Sigmoid colon (tissue), 7 donors: ENCODE measurements around the gene HDAC7. TPM values are rescaled to one million over a fixed set of nuclear protein-coding genes. Genes with fewer than 3 reads are reported as not detected.

Source experiments
- DNase-seq: peaks from one replicate; pipeline ENCODE4 v3.0.0-alpha.2; 2019
- H3K27ac ChIP-seq, 4 donors: fragments of 200-600 bp; sonication (generic); one replicate each; pipeline ENCODE4 v1.5.1; 2016 to 2019; ENCODE audit warnings: mild to moderate bottlenecking in 1 of 4
- H3K27me3 ChIP-seq, 3 donors: fragments of 200-600 bp; sonication (generic); one replicate each; pipeline ENCODE4 v1.5.1; 2019; ENCODE audit warnings: mild to moderate bottlenecking in 1 of 3
- H3K36me3 ChIP-seq, 4 donors: fragments of 200-600 bp; sonication (generic); one replicate each; pipeline ENCODE4 v1.5.1; 2016 to 2019
- H3K4me1 ChIP-seq, 4 donors: fragments of 200-600 bp; sonication (generic); one replicate each; pipeline ENCODE4 v1.5.1; 2017 to 2019
- H3K4me3 ChIP-seq, 4 donors: fragments of 200-600 bp; sonication (generic); one replicate each; pipeline ENCODE4 v1.5.1; 2017 to 2019; ENCODE audit warnings: mild to moderate bottlenecking in 2 of 4, moderate library complexity in 1 of 4
- H3K9me3 ChIP-seq, 4 donors: fragments of 200-600 bp in 3 of 4; sonication (generic) in 3 of 4; one replicate each; pipeline versions ENCODE4 v1.5.1 to v1.6.1; 2013 to 2019
- CTCF ChIP-seq, 4 experiments: fragments of 450-650 bp in 3 of 4; fragments of 200-600 bp in 1 of 4; IDR thresholded peaks; one replicate each; pipeline ENCODE4 v1.5.1; 2016 to 2019; ENCODE audit warnings: antibody characterized with exemption in 4 of 4, mild to moderate bottlenecking in 3 of 4, moderate library complexity in 2 of 4
- EP300 ChIP-seq, 4 donors: sonication (generic); formaldehyde crosslinking; IDR thresholded peaks; one replicate each; pipeline ENCODE4 v1.6.1; 2017; ENCODE audit warnings: antibody characterized with exemption in 4 of 4
- POLR2A ChIP-seq, 2 donors: fragments of 450-650 bp; IDR thresholded peaks; one replicate each; pipeline ENCODE4 v1.6.1; 2016; ENCODE audit warnings: antibody characterized with exemption in 2 of 2, mild to moderate bottlenecking in 2 of 2, moderate library complexity in 2 of 2
- POLR2AphosphoS5 ChIP-seq, 4 donors: sonication (generic); formaldehyde crosslinking; IDR thresholded peaks; one replicate each; pipeline ENCODE4 v1.6.1; 2017; ENCODE audit warnings: antibody characterized with exemption in 4 of 4
- WGBS, 2 donors: extraction: QIAGEN DNeasy Blood & Tissue Kit; methylation state at CpG; one replicate each; pipeline ENCODE4 v1.1.7; 2013; 5-methylcytosine and 5-hydroxymethylcytosine counted together
- intact Hi-C: fragments of 100-400 bp; cut with DNase I; formaldehyde crosslinking; loops from one replicate; pipeline ENCODE4 v1.15.1; 2023
- polyA plus RNA-seq, 3 donors: library from polyadenylated mRNA; stranded (reverse); fragments of 200-250 nt; gene quantifications; one replicate each; pipeline ENCODE4 v1.2.3, GENCODE V29; 2013
- total RNA-seq, 4 donors: library from RNA; depleted of rRNA; stranded (reverse); fragments of >200 nt; gene quantifications; one replicate each; pipeline ENCODE4 v1.1.0, GENCODE V29; 2016
- donor health status: healthy with polysubstance abuse.
- donor health status: Bipolar disorder and iron deficiency.
- donor health status: healthy.

HDAC7 gene
- total and polyA plus RNA-seq, 7 donors, result 6.5 to 79.2 (median 45.3) TPM

DNA sequence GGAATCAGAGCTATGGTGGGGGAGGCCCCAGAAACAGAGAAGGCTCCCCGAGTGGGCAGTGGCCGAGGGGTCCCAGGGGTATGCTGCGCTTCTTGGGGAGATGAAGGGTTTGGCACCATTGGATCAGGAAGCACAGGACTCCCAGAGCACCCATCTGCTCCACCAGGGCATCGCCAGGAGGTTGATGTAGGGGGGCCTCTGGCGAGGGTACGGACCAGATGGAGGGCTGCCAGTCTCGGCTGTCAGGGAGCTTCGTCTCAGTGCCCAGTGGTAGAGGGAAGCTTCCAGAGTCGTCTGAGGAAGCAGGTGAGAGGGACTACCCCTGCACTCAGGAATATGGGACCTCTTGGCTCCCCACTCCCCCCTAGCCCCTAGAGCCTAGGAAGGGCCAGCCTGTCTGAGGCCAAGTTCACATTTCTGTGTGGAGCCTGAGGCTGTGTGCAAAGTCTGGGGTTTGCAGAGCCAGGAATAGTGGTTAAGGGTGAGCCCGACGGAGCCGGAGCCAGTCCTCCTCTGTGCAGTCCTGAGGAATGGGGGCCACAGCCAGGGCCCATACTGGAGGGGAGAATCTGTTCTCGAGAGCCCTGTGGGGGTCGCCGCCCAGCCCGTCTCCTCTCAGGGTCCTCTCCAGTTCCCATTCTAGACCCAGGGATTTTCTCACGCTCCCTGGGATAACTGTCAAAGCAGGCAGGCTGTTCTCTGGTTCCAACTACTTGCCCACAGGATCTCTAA is 36.5 kb downstream of the HDAC7 start:
- H3K4me1 ChIP-seq, result peaks cover 0 to 22% (median 11%) of the 10 kb centered on the region in 4 donors
- H3K9me3 ChIP-seq, result no peaks in the 10 kb centered on the region
- intact Hi-C loops, result loop anchor here (5.0 kb wide), 1 partner anchor 131 kb away; no protein-coding TSS in a partner anchor
- H3K4me3 ChIP-seq, result no peak overlapping the region
- peak; percentile 69 for DNase-seq
- TF ChIP-seq CTCF (IDR thresholded peaks at IDR 0.05), result no peak
- no peak for TF ChIP-seq POLR2AphosphoS5 (IDR thresholded peaks at IDR 0.05)
- TF ChIP-seq EP300 (IDR thresholded peaks at IDR 0.05), result no peak
- no peak for TF ChIP-seq POLR2A (IDR thresholded peaks at IDR 0.05)
- peaks cover 42 to 72% (median 51%) of the 10 kb centered on the region in 4 donors for H3K36me3 ChIP-seq
- peak overlapping the region; percentile 2 to 63 (median 38) for H3K27ac ChIP-seq
- H3K27me3 ChIP-seq, result no peaks in the 10 kb centered on the region
- WGBS, 2 donors, result 87 to 90% methylated on average over 17 of the region's 17 CpGs

- Histone ChIP-seq H3K27ac (peak overlapping the region; percentile 14 to 63 (median 38)), H3K4me1 (peaks cover 0 to 31% (median 19%) of the 10 kb centered on the region in 4 donors), H3K4me3 (no peak overlapping the region), H3K36me3 (peaks cover 34 to 64% (median 43%) of the 10 kb centered on the region in 4 donors), H3K27me3 (no peaks in the 10 kb centered on the region), H3K9me3 (no peaks in the 10 kb centered on the region)
- DNase-seq, result peak; percentile 68
- WGBS, 2 donors, result 77 to 81% methylated on average over 8 of the region's 8 CpGs
- TF ChIP-seq EP300 (IDR thresholded peaks at IDR 0.05), result no peak
- TF ChIP-seq POLR2A (IDR thresholded peaks at IDR 0.05), result no peak
- no peak for TF ChIP-seq CTCF (IDR thresholded peaks at IDR 0.05)
- no peak for TF ChIP-seq POLR2AphosphoS5 (IDR thresholded peaks at IDR 0.05)
- intact Hi-C loops, result loop anchor here (5.0 kb wide), 1 partner anchor 130 kb away; no protein-coding TSS in a partner anchor
Observed at GRCh38 chr12:47782372-47782770, 37.3 kb downstream of the HDAC7 start.

- Histone ChIP-seq H3K27me3 (no peaks in the 10 kb centered on the region), H3K9me3 (no peaks in the 10 kb centered on the region), H3K4me3 (no peak overlapping the region), H3K36me3 (peaks cover 27 to 57% (median 36%) of the 10 kb centered on the region in 4 donors), H3K27ac (peak overlapping the region; percentile 14 to 63 (median 40)), H3K4me1 (peaks cover 0 to 37% (median 25%) of the 10 kb centered on the region in 4 donors)
- TF ChIP-seq EP300 (IDR thresholded peaks at IDR 0.05) (no peak), POLR2A (IDR thresholded peaks at IDR 0.05) (no peak), CTCF (IDR thresholded peaks at IDR 0.05) (no peak), POLR2AphosphoS5 (IDR thresholded peaks at IDR 0.05) (no peak)
- DNase-seq, result no peak
- 76 to 83% methylated on average over 13 of the region's 13 CpGs for WGBS, 2 donors
- intact Hi-C loops, result loop anchor here (5.0 kb wide), 1 partner anchor 129 kb away; no protein-coding TSS in a partner anchor
Observed at GRCh38 chr12:47781479-47782371, 38.0 kb downstream of the HDAC7 start.

DNA sequence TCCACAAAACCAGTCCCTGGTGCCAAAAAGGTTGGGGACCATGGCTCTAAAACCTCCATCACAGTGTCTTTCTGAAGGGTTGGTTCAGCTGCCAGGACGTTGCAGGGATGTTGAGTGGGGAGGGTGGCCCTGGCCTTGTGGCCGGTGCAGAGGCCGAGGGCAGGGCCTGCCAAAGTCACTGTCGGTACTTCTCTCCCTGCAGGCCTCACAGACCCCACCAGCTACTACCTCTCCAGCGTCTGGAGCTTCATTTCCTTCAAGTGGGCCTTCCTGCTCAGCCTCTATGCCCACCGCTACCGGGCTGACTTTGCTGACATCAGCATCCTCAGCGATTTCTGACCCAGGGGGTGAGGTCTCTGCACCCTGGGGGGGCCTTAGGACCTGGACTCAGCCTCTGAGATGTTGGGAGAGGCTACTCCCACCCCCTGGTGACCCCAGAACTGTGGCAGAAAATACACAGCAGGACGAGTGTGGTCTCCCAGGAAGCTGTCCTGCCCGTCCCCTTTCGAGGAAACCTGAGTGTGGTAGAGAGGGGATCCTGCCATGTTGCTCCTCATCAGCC is 39.7 kb downstream of the HDAC7 start:
- 80 to 83% methylated on average over 11 of the region's 11 CpGs for WGBS, 2 donors
- Histone ChIP-seq H3K27ac (peak overlapping the region in 3 of 4 donors; percentile 15 to 57 (median 42)), H3K4me3 (no peak overlapping the region), H3K4me1 (peaks cover 0 to 54% (median 42%) of the 10 kb centered on the region in 4 donors), H3K9me3 (no peaks in the 10 kb centered on the region), H3K36me3 (peaks cover 16 to 40% (median 20%) of the 10 kb centered on the region in 4 donors), H3K27me3 (no peaks in the 10 kb centered on the region)
- intact Hi-C loops, result loop anchor here (1.0 to 5.0 kb wide), 4 partner anchors 38 to 128 kb away; no protein-coding TSS in a partner anchor
- DNase-seq, result peak; percentile 66
- no peak for TF ChIP-seq CTCF (IDR thresholded peaks at IDR 0.05)
- no peak for TF ChIP-seq EP300 (IDR thresholded peaks at IDR 0.05)
- TF ChIP-seq POLR2AphosphoS5 (IDR thresholded peaks at IDR 0.05), result peak in 1 of 4 donors; percentile 9
